ENCODE measurements around the gene GAB3.

GRCh38 chrX:154693394-154693793, 57.5 kb downstream of the GAB3 start:
- no peak for TF ChIP-seq OSR1 (CRISPR knock-in tag; IDR thresholded peaks at IDR 0.05)
- TF ChIP-seq ARNTL (CRISPR knock-in tag; IDR thresholded peaks at IDR 0.05; ENCODE audit: borderline replicate concordance, low read depth): no peak
- TF ChIP-seq, protein P1, sequence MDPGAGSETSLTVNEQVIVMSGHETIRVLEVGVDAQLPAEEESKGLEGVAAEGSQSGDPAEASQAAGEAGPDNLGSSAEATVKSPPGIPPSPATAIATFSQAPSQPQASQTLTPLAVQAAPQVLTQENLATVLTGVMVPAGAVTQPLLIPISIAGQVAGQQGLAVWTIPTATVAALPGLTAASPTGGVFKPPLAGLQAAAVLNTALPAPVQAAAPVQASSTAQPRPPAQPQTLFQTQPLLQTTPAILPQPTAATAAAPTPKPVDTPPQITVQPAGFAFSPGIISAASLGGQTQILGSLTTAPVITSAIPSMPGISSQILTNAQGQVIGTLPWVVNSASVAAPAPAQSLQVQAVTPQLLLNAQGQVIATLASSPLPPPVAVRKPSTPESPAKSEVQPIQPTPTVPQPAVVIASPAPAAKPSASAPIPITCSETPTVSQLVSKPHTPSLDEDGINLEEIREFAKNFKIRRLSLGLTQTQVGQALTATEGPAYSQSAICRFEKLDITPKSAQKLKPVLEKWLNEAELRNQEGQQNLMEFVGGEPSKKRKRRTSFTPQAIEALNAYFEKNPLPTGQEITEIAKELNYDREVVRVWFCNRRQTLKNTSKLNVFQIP (CRISPR knock-in tag; IDR thresholded peaks at IDR 0.05; ENCODE audit: borderline replicate concordance, low read depth): no peak
- no peak for TF ChIP-seq CSDC2 (CRISPR knock-in tag; IDR thresholded peaks at IDR 0.05)
- TF ChIP-seq PATZ1 (CRISPR knock-in tag; IDR thresholded peaks at IDR 0.05; ENCODE audit: borderline replicate concordance): no peak
- no peak for TF ChIP-seq TCF4 (CRISPR knock-in tag; IDR thresholded peaks at IDR 0.05; ENCODE audit: borderline replicate concordance)
- no peak for TF ChIP-seq SNAI2 (CRISPR knock-in tag; IDR thresholded peaks at IDR 0.05)
- TF ChIP-seq ZFP3 (CRISPR knock-in tag; IDR thresholded peaks at IDR 0.05): no peak
- no peak for TF ChIP-seq GLIS3 (CRISPR knock-in tag; IDR thresholded peaks at IDR 0.05)
- no peak for TF ChIP-seq ZFP30 (CRISPR knock-in tag; IDR thresholded peaks at IDR 0.05)
- TF ChIP-seq, protein P2, sequence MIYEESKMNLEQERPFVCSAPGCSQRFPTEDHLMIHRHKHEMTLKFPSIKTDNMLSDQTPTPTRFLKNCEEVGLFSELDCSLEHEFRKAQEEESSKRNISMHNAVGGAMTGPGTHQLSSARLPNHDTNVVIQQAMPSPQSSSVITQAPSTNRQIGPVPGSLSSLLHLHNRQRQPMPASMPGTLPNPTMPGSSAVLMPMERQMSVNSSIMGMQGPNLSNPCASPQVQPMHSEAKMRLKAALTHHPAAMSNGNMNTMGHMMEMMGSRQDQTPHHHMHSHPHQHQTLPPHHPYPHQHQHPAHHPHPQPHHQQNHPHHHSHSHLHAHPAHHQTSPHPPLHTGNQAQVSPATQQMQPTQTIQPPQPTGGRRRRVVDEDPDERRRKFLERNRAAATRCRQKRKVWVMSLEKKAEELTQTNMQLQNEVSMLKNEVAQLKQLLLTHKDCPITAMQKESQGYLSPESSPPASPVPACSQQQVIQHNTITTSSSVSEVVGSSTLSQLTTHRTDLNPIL (CRISPR knock-in tag; IDR thresholded peaks at IDR 0.05; ENCODE audit: low read depth): no peak
